ENCODE measurements around the gene CATSPERZ. TPM values are rescaled to one million over a fixed set of nuclear protein-coding genes. Genes with fewer than 3 reads are reported as not detected.

CATSPERZ gene
- total and polyA plus RNA-seq, 9 of the 15 experiments (the other 6 are each of a cell fraction or from before 2014, with no cell fraction given) = 0.86 to 8.5 (median 3.5) TPM

DNA sequence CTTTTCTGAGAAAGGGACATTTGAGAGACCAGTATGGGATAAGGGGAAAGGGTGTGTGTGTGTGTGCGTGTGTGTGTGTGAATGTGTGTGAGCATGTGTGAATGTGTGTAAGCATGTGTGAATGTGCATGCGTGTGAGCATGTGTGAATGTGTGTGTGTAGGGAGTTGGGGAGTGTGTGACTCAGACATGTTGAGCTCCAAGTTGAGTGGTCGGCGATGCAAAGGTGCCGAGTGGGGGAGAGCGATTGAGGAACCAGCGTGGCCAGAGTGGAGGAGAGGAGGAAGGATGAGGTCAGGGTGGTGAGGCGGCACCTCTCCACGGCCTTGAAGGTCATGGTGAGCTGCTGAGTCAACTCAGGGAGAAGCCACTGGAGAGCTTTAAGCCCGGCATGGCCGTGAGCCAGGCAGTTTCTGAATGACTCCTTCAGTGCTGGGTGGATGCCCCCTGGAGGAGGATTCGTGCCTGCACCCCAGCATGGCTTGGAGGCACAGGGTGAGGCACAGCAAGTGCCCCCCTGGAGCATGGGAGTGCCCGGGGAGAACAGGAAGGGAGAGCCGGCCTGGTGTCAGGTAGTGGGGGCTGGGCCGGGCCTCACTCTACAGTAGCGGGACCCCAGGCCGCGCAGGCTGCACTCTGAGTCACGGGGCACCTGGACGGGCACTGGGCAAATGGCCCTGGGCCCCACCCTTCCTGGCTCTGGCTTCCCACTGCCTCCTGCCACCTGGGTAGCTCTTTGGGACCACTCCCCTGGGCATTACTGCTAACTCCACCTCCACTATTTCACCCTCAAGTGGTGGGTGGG is 31.6 kb downstream of the CATSPERZ start (continued):
- TF ChIP-seq SPI1 (IDR thresholded peaks at IDR 0.05; ENCODE audit: borderline replicate concordance, low read depth, low read length) (0 out of 2 replicates have a peak, but pooled peaks have one; percentile 23), NONO (IDR thresholded peaks at IDR 0.05; ENCODE audit: low read depth in 2 of 2, low read length in 1 of 2) (0 out of 4 replicates have a peak, but pooled peaks of 1 of the 2 experiments have one; percentile 27), SMAD4 (CRISPR knock-in tag; conservative IDR thresholded peaks at IDR 0.05) (peak; percentile 70), TCF7 (IDR thresholded peaks at IDR 0.05; ENCODE audit: borderline replicate concordance) (no peak), PHF21A (IDR thresholded peaks at IDR 0.05; ENCODE audit: borderline replicate concordance, low read depth) (no peak; the same call in 1 of the 2 replicates), KDM5B (IDR thresholded peaks at IDR 0.05; ENCODE audit: insufficient replicate concordance, low read depth, low read length) (no peak)
- TF ChIP-seq, protein P1, sequence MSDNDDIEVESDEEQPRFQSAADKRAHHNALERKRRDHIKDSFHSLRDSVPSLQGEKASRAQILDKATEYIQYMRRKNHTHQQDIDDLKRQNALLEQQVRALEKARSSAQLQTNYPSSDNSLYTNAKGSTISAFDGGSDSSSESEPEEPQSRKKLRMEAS (CRISPR knock-in tag; IDR thresholded peaks at IDR 0.05) = peak; percentile 86
- TF ChIP-seq, protein P2, sequence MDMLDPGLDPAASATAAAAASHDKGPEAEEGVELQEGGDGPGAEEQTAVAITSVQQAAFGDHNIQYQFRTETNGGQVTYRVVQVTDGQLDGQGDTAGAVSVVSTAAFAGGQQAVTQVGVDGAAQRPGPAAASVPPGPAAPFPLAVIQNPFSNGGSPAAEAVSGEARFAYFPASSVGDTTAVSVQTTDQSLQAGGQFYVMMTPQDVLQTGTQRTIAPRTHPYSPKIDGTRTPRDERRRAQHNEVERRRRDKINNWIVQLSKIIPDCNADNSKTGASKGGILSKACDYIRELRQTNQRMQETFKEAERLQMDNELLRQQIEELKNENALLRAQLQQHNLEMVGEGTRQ (CRISPR knock-in tag; IDR thresholded peaks at IDR 0.05) = no peak
- TF ChIP-seq, protein P3, sequence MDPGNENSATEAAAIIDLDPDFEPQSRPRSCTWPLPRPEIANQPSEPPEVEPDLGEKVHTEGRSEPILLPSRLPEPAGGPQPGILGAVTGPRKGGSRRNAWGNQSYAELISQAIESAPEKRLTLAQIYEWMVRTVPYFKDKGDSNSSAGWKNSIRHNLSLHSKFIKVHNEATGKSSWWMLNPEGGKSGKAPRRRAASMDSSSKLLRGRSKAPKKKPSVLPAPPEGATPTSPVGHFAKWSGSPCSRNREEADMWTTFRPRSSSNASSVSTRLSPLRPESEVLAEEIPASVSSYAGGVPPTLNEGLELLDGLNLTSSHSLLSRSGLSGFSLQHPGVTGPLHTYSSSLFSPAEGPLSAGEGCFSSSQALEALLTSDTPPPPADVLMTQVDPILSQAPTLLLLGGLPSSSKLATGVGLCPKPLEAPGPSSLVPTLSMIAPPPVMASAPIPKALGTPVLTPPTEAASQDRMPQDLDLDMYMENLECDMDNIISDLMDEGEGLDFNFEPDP (CRISPR knock-in tag; IDR thresholded peaks at IDR 0.05) = no peak
- TF ChIP-seq, protein P4, sequence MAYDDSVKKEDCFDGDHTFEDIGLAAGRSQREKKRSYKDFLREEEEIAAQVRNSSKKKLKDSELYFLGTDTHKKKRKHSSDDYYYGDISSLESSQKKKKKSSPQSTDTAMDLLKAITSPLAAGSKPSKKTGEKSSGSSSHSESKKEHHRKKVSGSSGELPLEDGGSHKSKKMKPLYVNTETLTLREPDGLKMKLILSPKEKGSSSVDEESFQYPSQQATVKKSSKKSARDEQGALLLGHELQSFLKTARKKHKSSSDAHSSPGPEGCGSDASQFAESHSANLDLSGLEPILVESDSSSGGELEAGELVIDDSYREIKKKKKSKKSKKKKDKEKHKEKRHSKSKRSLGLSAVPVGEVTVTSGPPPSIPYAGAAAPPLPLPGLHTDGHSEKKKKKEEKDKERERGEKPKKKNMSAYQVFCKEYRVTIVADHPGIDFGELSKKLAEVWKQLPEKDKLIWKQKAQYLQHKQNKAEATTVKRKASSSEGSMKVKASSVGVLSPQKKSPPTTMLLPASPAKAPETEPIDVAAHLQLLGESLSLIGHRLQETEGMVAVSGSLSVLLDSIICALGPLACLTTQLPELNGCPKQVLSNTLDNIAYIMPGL (CRISPR knock-in tag; IDR thresholded peaks at IDR 0.05) = no peak
- TF ChIP-seq, protein P5, sequence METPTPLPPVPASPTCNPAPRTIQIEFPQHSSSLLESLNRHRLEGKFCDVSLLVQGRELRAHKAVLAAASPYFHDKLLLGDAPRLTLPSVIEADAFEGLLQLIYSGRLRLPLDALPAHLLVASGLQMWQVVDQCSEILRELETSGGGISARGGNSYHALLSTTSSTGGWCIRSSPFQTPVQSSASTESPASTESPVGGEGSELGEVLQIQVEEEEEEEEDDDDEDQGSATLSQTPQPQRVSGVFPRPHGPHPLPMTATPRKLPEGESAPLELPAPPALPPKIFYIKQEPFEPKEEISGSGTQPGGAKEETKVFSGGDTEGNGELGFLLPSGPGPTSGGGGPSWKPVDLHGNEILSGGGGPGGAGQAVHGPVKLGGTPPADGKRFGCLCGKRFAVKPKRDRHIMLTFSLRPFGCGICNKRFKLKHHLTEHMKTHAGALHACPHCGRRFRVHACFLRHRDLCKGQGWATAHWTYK (CRISPR knock-in tag; IDR thresholded peaks at IDR 0.05) = no peak
